ENCODE data around the gene TPPP.

The TPPP gene

GRCh38 chr5:627840-628239 lies 65.3 kb downstream of the TPPP start:
- H3K9ac ChIP-seq (ENCODE audit: low read depth, low read length, poor library complexity, severe bottlenecking) = no peak overlapping the region
- no peak overlapping the region for H3K4me3 ChIP-seq (ENCODE audit: low read length, poor library complexity, severe bottlenecking)
- H3K9me2 ChIP-seq (replicated peaks; ENCODE audit: low read depth, low read length) = no peaks in the 10 kb centered on the region
- H3F3A ChIP-seq (ENCODE audit: low read depth) = no peaks in the 10 kb centered on the region
- H4K20me1 ChIP-seq (ENCODE audit: insufficient read depth, low read length, poor library complexity, severe bottlenecking) = no peaks in the 10 kb centered on the region
- H2AFZ ChIP-seq (ENCODE audit: low read length) = no peak overlapping the region
- H3K27me3 ChIP-seq (ENCODE audit: insufficient read depth, low read length, poor library complexity, severe bottlenecking) = no peaks in the 10 kb centered on the region
- no peak for TF ChIP-seq CTCF (conservative IDR thresholded peaks at IDR 0.05; ENCODE audit: low read length)
- TF ChIP-seq EZH2phosphoT487 (IDR thresholded peaks at IDR 0.05; ENCODE audit: borderline replicate concordance) = no peak
- no peaks in the 10 kb centered on the region for H3K79me2 ChIP-seq (ENCODE audit: insufficient read depth, low read length)
- no peaks in the 10 kb centered on the region for H3K4me1 ChIP-seq (ENCODE audit: insufficient read depth, low read length, poor library complexity, severe bottlenecking)
- no peaks in the 10 kb centered on the region for H3K9me3 ChIP-seq (ENCODE audit: insufficient read depth, low read depth, low read length)
- peaks cover 29% of the 10 kb centered on the region; the same call in 1 of the 2 replicates for H3K36me3 ChIP-seq (ENCODE audit: insufficient read depth, low read length)
- H3K4me2 ChIP-seq (ENCODE audit: low read depth, low read length, poor library complexity, severe bottlenecking) = no peak overlapping the region

- TF ChIP-seq CTCF (conservative IDR thresholded peaks at IDR 0.05; ENCODE audit: low read length) (no peak; the same call in 1 of the 2 replicates), EZH2phosphoT487 (IDR thresholded peaks at IDR 0.05; ENCODE audit: borderline replicate concordance) (no peak)
- peaks cover 36% of the 10 kb centered on the region; the same call in 1 of the 2 replicates for H3K36me3 ChIP-seq (ENCODE audit: insufficient read depth, low read length)
- no peaks in the 10 kb centered on the region for H4K20me1 ChIP-seq (ENCODE audit: insufficient read depth, low read length, poor library complexity, severe bottlenecking)
- no peaks in the 10 kb centered on the region for H3K79me2 ChIP-seq (ENCODE audit: insufficient read depth, low read length)
- H3K4me2 ChIP-seq (ENCODE audit: low read depth, low read length, poor library complexity, severe bottlenecking) = no peak overlapping the region
- H3K4me3 ChIP-seq (ENCODE audit: low read length, poor library complexity, severe bottlenecking) = no peak overlapping the region
- H2AFZ ChIP-seq (ENCODE audit: low read length) = no peak overlapping the region
- no peaks in the 10 kb centered on the region for H3K27me3 ChIP-seq (ENCODE audit: insufficient read depth, low read length, poor library complexity, severe bottlenecking)
- no peaks in the 10 kb centered on the region for H3K4me1 ChIP-seq (ENCODE audit: insufficient read depth, low read length, poor library complexity, severe bottlenecking)
- no peak overlapping the region for H3K9ac ChIP-seq (ENCODE audit: low read depth, low read length, poor library complexity, severe bottlenecking)
- no peaks in the 10 kb centered on the region for H3K9me2 ChIP-seq (replicated peaks; ENCODE audit: low read depth, low read length)
- no peaks in the 10 kb centered on the region for H3K9me3 ChIP-seq (ENCODE audit: insufficient read depth, low read depth, low read length)
- no peaks in the 10 kb centered on the region for H3F3A ChIP-seq (ENCODE audit: low read depth)
Measured at GRCh38 chr5:626850-627249, 66.3 kb downstream of the TPPP start.

GRCh38 chr5:625516-625915 lies 67.6 kb downstream of the TPPP start:
- Histone ChIP-seq H4K20me1 (ENCODE audit: insufficient read depth, low read length, poor library complexity, severe bottlenecking) (no peaks in the 10 kb centered on the region), H3K9ac (ENCODE audit: low read depth, low read length, poor library complexity, severe bottlenecking) (no peak overlapping the region), H3K4me1 (ENCODE audit: insufficient read depth, low read length, poor library complexity, severe bottlenecking) (no peaks in the 10 kb centered on the region), H3K36me3 (ENCODE audit: insufficient read depth, low read length) (peaks cover 49% of the 10 kb centered on the region; the same call in 1 of the 2 replicates), H3K9me3 (ENCODE audit: insufficient read depth, low read depth, low read length) (no peaks in the 10 kb centered on the region), H3K9me2 (replicated peaks; ENCODE audit: low read depth, low read length) (no peaks in the 10 kb centered on the region), H3K27me3 (ENCODE audit: insufficient read depth, low read length, poor library complexity, severe bottlenecking) (no peaks in the 10 kb centered on the region), H2AFZ (ENCODE audit: low read length) (no peak overlapping the region), H3K4me2 (ENCODE audit: low read depth, low read length, poor library complexity, severe bottlenecking) (no peak overlapping the region), H3F3A (ENCODE audit: low read depth) (no peaks in the 10 kb centered on the region), H3K4me3 (ENCODE audit: low read length, poor library complexity, severe bottlenecking) (no peak overlapping the region), H3K79me2 (ENCODE audit: insufficient read depth, low read length) (no peaks in the 10 kb centered on the region)
- TF ChIP-seq EZH2phosphoT487 (IDR thresholded peaks at IDR 0.05; ENCODE audit: borderline replicate concordance) (no peak), CTCF (conservative IDR thresholded peaks at IDR 0.05; ENCODE audit: low read length) (no peak)

Data from Loucy (cell line).